OCI-LY7 (cell line): ENCODE data around the gene SLC5A5. TPM values are rescaled to one million over a fixed set of nuclear protein-coding genes. Genes with fewer than 3 reads are reported as not detected.

Source experiments
- BruUV-seq: library from RNA; stranded (reverse); fragments of 400-500 nt; replicated peaks from 2 replicates; lab custom pipeline; 2021; lab: Mats Ljungman, UMichigan
- CTCF ChIA-PET: fragments of 300-600 bp; sonication (Branson Sonifier 250); formaldehyde crosslinking; loops from one replicate; lab custom pipeline; 2022; ENCODE audit warnings: antibody characterized with exemption; ENCODE audit not compliant: unreplicated experiment; lab: Charles Lee
- POLR2A ChIA-PET: fragments of 300-600 bp; sonication (Branson Sonifier 250); formaldehyde crosslinking; loops from one replicate; lab custom pipeline; 2022; ENCODE audit warnings: antibody characterized with exemption; lab: Charles Lee
- DNase-seq: peaks from one replicate; pipeline ENCODE4 v3.0.0-alpha.2; 2015; ENCODE audit warnings: low spot score
- H2AFZ ChIP-seq: fragments of 200-600 bp; sonication (generic), shearing (Covaris generic); 2 replicates; pipeline ENCODE4 v1.6.1; 2014; ENCODE audit warnings: mild to moderate bottlenecking, antibody characterized with exemption, low read length, moderate library complexity
- H3K27ac ChIP-seq: fragments of 200-600 bp; sonication (generic); 2 replicates; pipeline ENCODE4 v1.5.1; 2014; ENCODE audit warnings: mixed run types, low read depth, mild to moderate bottlenecking, moderate library complexity, low read length, inconsistent platforms; ENCODE audit not compliant: poor library complexity, severe bottlenecking
- H3K36me3 ChIP-seq: fragments of 200-600 bp; sonication (generic); 2 replicates; pipeline ENCODE4 v1.6.1; 2014; ENCODE audit warnings: mild to moderate bottlenecking, antibody characterized with exemption, low read length, moderate library complexity, mixed read lengths; ENCODE audit not compliant: insufficient read depth
- H3K4me1 ChIP-seq: fragments of 200-600 bp; sonication (generic); 2 replicates; pipeline ENCODE4 v1.5.1; 2014; ENCODE audit warnings: mild to moderate bottlenecking, low read length; ENCODE audit not compliant: insufficient read depth, poor library complexity, severe bottlenecking
- H3K4me2 ChIP-seq: fragments of 200-600 bp; sonication (generic); 2 replicates; pipeline ENCODE4 v1.6.1; 2014; ENCODE audit warnings: mild to moderate bottlenecking, low read length
- H3K4me3 ChIP-seq: fragments of 200-600 bp; sonication (generic); 2 replicates; pipeline ENCODE4 v1.5.1; 2014; ENCODE audit warnings: mild to moderate bottlenecking, low read depth, low read length; ENCODE audit not compliant: poor library complexity, severe bottlenecking
- H3K79me2 ChIP-seq: fragments of 200-600 bp; sonication (generic); 2 replicates; pipeline ENCODE4 v1.6.1; 2016; ENCODE audit warnings: low read depth, mild to moderate bottlenecking, low read length, moderate library complexity, mixed read lengths; ENCODE audit not compliant: insufficient read depth
- H3K9me2 ChIP-seq: fragments of 200-600 bp; sonication (generic); 2 replicates; pipeline ENCODE4 v1.6.1; 2016; ENCODE audit warnings: mild to moderate bottlenecking, low read length, mixed read lengths; ENCODE audit not compliant: insufficient read depth
- H3K9me3 ChIP-seq: fragments of 200-600 bp; sonication (generic); 2 replicates; pipeline ENCODE4 v1.6.1; 2014; ENCODE audit warnings: mild to moderate bottlenecking, mixed run types, low read length, mixed read lengths
- H4K20me1 ChIP-seq: fragments of 200-600 bp; sonication (generic); 2 replicates; pipeline ENCODE4 v1.6.1; 2014; ENCODE audit warnings: mild to moderate bottlenecking, antibody characterized with exemption, low read length, moderate library complexity, mixed read lengths; ENCODE audit not compliant: insufficient read depth
- EZH2phosphoT487 ChIP-seq: fragments of 200-600 bp; sonication (generic); IDR thresholded peaks from 2 replicates; pipeline ENCODE4 v1.6.1; 2018; ENCODE audit warnings: low read depth, borderline replicate concordance, mild to moderate bottlenecking, mixed run types, antibody characterized with exemption, low read length, moderate library complexity, mixed read lengths
- intact Hi-C: fragments of 100-400 bp; cut with micrococcal nuclease; formaldehyde crosslinking; loops from one replicate; pipeline ENCODE4 v1.10.0; 2022; ENCODE audit not compliant: unreplicated experiment
- small RNA-seq: library from RNA; depleted of rRNA; stranded (forward); fragments of <200 nt; gene quantifications from one replicate; pipeline ENCODE3, GENCODE V24; 2014
- total RNA-seq, 2 experiments: library from RNA; depleted of rRNA in 1 of 2; stranded (reverse); fragments of >200 nt in 1 of 2; shearing (Covaris generic) in 1 of 2; gene quantifications; 2 replicates each; pipeline ENCODE4 v1.2.3, GENCODE V29; 2014 to 2022
- TF ChIP-seq, protein P1 (sequence below): fragments of 200-600 bp; sonication (generic); conservative IDR thresholded peaks from 2 replicates; pipeline ENCODE4 v1.5.1; 2014; ENCODE audit warnings: mild to moderate bottlenecking, antibody characterized with exemption, low read length, moderate library complexity, mixed read lengths

Gene SLC5A5
- total RNA-seq, 2 experiments from 2014 or later: 0.03 TPM; not detected in 1

DNA sequence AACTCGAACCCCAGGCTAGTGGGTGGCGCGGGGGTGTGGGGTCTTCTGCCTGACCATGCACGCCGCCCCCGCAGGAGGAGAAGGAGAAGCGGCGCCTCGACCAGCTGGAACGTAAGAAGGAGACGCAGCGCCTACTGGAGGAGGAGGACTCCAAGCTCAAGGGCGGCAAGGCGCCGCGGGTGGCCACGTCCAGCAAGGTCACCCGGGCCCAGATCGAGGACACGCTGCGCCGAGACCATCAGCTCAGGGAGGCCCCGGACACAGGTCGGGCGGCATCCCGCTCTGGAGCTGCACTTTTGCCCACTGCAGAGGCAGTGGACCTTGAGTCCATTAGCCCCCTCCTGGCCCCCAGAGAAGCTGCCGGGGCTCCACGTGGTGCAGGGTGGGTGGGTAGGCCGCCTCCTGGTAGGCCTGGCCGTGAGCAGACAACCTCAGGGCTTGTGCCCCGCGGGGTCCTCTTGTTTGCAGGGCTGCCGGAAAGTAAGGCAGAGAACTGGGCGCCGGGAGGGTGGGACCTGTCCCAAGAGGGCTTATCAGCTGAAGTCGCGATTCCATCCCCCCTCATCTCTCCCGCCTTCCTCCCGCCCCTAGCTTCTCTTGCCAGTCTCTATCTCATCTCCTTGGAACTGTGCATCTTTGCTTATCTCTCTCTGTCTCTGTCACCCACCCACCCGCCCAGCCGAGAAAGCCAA is 71.0 kb downstream of the SLC5A5 start:
- no TSS peak for BruUV-seq
- no peak overlapping the region for H3K4me3 ChIP-seq
- no peak overlapping the region for H2AFZ ChIP-seq
- intact Hi-C loops: loop anchor here (10.0 kb wide), 1 partner anchor 152 kb away; the partner anchor contains the start of gene MAST3
- no peak overlapping the region for H3K27ac ChIP-seq
- no peak for DNase-seq
- TF ChIP-seq EZH2phosphoT487: no peak
- ChIA-PET CTCF (interaction anchor here (0.6 kb wide), 1 partner anchor 356 kb away, joined by 3 read pairs; no protein-coding TSS in a partner anchor), POLR2A (no interaction called here)
- no peaks in the 10 kb centered on the region for H4K20me1 ChIP-seq
- H3K9me2 ChIP-seq: no peaks in the 10 kb centered on the region
- peaks cover 13% of the 10 kb centered on the region for H3K4me1 ChIP-seq
- peaks cover 47% of the 10 kb centered on the region for H3K36me3 ChIP-seq
- H3K79me2 ChIP-seq: no peaks in the 10 kb centered on the region
- H3K4me2 ChIP-seq: no peak overlapping the region
- H3K9me3 ChIP-seq: no peaks in the 10 kb centered on the region

DNA sequence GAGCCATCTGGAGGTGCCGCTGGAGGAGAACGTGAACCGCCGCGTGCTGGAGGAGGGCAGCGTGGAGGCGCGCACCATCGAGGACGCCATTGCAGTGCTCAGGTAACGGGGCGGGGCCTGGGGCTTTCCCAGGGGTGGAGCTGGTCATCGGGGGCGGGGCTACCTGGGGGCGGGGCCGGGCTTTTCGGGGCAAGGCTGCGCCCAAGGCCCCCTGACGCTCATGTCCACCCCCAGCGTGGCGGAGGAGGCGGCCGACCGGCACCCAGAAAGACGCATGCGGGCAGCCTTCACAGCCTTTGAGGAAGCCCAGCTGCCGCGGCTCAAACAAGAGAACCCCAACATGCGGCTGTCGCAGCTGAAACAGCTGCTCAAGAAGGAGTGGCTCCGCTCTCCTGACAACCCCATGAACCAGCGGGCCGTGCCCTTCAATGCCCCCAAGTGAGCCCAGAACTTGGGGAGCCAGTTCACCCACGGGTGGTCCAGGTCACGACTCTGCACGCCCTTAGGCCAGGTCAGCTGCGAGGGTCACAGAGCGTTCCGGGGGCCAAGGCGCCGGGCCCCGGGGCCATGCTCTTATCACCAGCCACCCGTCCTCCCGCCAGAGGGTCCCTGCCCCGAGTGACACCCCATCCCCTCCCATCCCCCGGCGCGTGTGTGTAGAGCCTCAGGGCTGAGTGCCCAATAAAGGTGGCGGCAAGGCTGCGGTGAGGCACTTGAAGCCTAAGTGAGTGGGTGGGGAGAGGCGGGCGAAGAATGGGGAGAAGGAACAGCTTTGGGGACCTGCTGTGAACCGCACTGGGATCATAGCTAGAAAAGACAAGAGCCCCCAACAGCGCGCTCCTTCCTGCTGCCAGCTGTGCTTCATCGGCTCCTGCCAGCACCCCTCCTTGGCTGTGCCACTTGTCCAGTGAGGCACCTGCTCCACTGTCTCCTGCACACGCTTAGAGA is 71.8 kb downstream of the SLC5A5 start:
- no peak for DNase-seq
- TF ChIP-seq EZH2phosphoT487: no peak
- no peaks in the 10 kb centered on the region for H3K79me2 ChIP-seq
- H4K20me1 ChIP-seq: no peaks in the 10 kb centered on the region
- no peak overlapping the region for H3K27ac ChIP-seq
- peaks cover 13% of the 10 kb centered on the region for H3K4me1 ChIP-seq
- H3K9me2 ChIP-seq: no peaks in the 10 kb centered on the region
- no peak overlapping the region for H3K4me3 ChIP-seq
- H3K9me3 ChIP-seq: no peaks in the 10 kb centered on the region
- H3K4me2 ChIP-seq: no peak overlapping the region
- ChIA-PET POLR2A (interaction anchor here (0.6 kb wide), 1 partner anchor 11 kb away, joined by 3 read pairs; no protein-coding TSS in a partner anchor), CTCF (interaction anchor here (0.6 kb wide), 1 partner anchor 357 kb away, joined by 3 read pairs; no protein-coding TSS in a partner anchor)
- BruUV-seq: TSS peak; percentile 98
- H3K36me3 ChIP-seq: peaks cover 44% of the 10 kb centered on the region
- intact Hi-C loops: loop anchor here (10.0 kb wide), 1 partner anchor 151 kb away; the partner anchor contains the start of gene MAST3
- no peak overlapping the region for H2AFZ ChIP-seq

DNA sequence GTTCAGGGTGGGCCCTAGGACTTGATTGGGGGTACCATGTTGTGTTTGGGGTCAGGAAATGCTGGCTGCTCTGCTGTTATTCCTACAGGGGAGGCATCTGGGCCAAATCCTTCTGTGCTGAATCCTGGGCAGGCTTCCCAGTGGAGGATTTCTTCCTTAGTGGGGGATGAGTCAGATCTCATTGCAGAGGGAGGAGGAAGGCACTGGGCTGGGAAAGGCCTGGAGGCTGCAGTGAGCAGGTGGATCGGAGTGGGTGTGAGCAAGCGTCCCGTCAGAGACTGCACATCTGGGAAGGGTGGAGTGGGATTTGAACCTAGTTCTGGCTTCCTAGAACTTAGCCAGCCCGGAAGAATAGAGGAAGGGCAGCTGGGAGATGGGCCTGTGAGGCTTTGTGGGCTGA is 72.6 kb downstream of the SLC5A5 start:
- intact Hi-C loops: loop anchor here (10.0 kb wide), 1 partner anchor 150 kb away; the partner anchor contains the start of gene MAST3
- H3K4me2 ChIP-seq: no peak overlapping the region
- H3K9me3 ChIP-seq: no peaks in the 10 kb centered on the region
- no peaks in the 10 kb centered on the region for H4K20me1 ChIP-seq
- TF ChIP-seq EZH2phosphoT487: no peak
- TF ChIP-seq, protein P1, sequence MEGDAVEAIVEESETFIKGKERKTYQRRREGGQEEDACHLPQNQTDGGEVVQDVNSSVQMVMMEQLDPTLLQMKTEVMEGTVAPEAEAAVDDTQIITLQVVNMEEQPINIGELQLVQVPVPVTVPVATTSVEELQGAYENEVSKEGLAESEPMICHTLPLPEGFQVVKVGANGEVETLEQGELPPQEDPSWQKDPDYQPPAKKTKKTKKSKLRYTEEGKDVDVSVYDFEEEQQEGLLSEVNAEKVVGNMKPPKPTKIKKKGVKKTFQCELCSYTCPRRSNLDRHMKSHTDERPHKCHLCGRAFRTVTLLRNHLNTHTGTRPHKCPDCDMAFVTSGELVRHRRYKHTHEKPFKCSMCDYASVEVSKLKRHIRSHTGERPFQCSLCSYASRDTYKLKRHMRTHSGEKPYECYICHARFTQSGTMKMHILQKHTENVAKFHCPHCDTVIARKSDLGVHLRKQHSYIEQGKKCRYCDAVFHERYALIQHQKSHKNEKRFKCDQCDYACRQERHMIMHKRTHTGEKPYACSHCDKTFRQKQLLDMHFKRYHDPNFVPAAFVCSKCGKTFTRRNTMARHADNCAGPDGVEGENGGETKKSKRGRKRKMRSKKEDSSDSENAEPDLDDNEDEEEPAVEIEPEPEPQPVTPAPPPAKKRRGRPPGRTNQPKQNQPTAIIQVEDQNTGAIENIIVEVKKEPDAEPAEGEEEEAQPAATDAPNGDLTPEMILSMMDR: no peak
- no peaks in the 10 kb centered on the region for H3K9me2 ChIP-seq
- H3K79me2 ChIP-seq: no peaks in the 10 kb centered on the region
- no peak overlapping the region for H3K4me3 ChIP-seq
- CTCF ChIA-PET: interaction anchor here (0.5 kb wide), 1 partner anchor 190 kb away, joined by 3 read pairs; no protein-coding TSS in a partner anchor
- peaks cover 37% of the 10 kb centered on the region for H3K36me3 ChIP-seq
- no TSS peak for BruUV-seq
- no peak for DNase-seq
- H3K27ac ChIP-seq: no peak overlapping the region
- H2AFZ ChIP-seq: no peak overlapping the region
- peaks cover 21% of the 10 kb centered on the region for H3K4me1 ChIP-seq
- POLR2A ChIA-PET: no interaction called here

Small RNA genes within 50 kb of the gene (small RNA-seq; reads per million reads assigned to genes)
- gene SNORA68: not detected

Other genes with a start within 250 kb of the SLC5A5 start
- 0.80 and 0.92 TPM in 2 replicates for gene UNC13A, start 183.6 kb upstream of the SLC5A5 start, total RNA-seq (2014; rRNA removed; shearing (Covaris generic))
- 0.72 and 0.76 TPM in 2 replicates for gene UNC13A, start 183.6 kb upstream of the SLC5A5 start, total RNA-seq (2022)
- gene MAP1S, start 152.5 kb upstream of the SLC5A5 start, total RNA-seq (2014; rRNA removed; shearing (Covaris generic)): 11.5 and 31.6 TPM in 2 replicates
- gene MAP1S, start 152.5 kb upstream of the SLC5A5 start, total RNA-seq (2022): 53.1 and 61.1 TPM in 2 replicates
- gene FCHO1, start 120.5 kb upstream of the SLC5A5 start, total RNA-seq (2014; rRNA removed; shearing (Covaris generic)): 80.6 and 85.6 TPM in 2 replicates
- gene FCHO1, start 120.5 kb upstream of the SLC5A5 start, total RNA-seq (2022): 107 and 115 TPM in 2 replicates
- gene B3GNT3, start 76.8 kb upstream of the SLC5A5 start, total RNA-seq (2014; rRNA removed; shearing (Covaris generic)): not detected in 2 replicates
- not detected in 2 replicates for gene B3GNT3, start 76.8 kb upstream of the SLC5A5 start, total RNA-seq (2022)
- 0.25 TPM in 1 of 2 replicates, not detected in the other for gene INSL3, start 50.4 kb upstream of the SLC5A5 start, total RNA-seq (2014; rRNA removed; shearing (Covaris generic))
- gene INSL3, start 50.4 kb upstream of the SLC5A5 start, total RNA-seq (2022): 0.38 TPM in 1 of 2 replicates, not detected in the other
- gene JAK3, start 24.0 kb upstream of the SLC5A5 start, total RNA-seq (2014; rRNA removed; shearing (Covaris generic)): 9.4 and 14.0 TPM in 2 replicates
- 24.4 and 25.3 TPM in 2 replicates for gene JAK3, start 24.0 kb upstream of the SLC5A5 start, total RNA-seq (2022)
- gene RPL18A, start 12.0 kb upstream of the SLC5A5 start, total RNA-seq (2014; rRNA removed; shearing (Covaris generic)): 2,643 and 3,019 TPM in 2 replicates
- gene RPL18A, start 12.0 kb upstream of the SLC5A5 start, total RNA-seq (2022): 3,145 and 3,253 TPM in 2 replicates
- 57.5 and 68.2 TPM in 2 replicates for gene CCDC124, start 61.1 kb downstream of the SLC5A5 start, total RNA-seq (2014; rRNA removed; shearing (Covaris generic))
- gene CCDC124, start 61.1 kb downstream of the SLC5A5 start, total RNA-seq (2022): 86.8 and 106 TPM in 2 replicates
- gene KCNN1, start 95.2 kb downstream of the SLC5A5 start, total RNA-seq (2014; rRNA removed; shearing (Covaris generic)): 0.51 and 1.1 TPM in 2 replicates
- gene KCNN1, start 95.2 kb downstream of the SLC5A5 start, total RNA-seq (2022): 0.57 and 0.61 TPM in 2 replicates
- 27.3 and 30.7 TPM in 2 replicates for gene ARRDC2, start 136.2 kb downstream of the SLC5A5 start, total RNA-seq (2014; rRNA removed; shearing (Covaris generic))
- 30.6 and 30.7 TPM in 2 replicates for gene ARRDC2, start 136.2 kb downstream of the SLC5A5 start, total RNA-seq (2022)
- 6.0 and 7.7 TPM in 2 replicates for gene IL12RB1, start 215.0 kb downstream of the SLC5A5 start, total RNA-seq (2014; rRNA removed; shearing (Covaris generic))
- gene IL12RB1, start 215.0 kb downstream of the SLC5A5 start, total RNA-seq (2022): 26.0 and 41.7 TPM in 2 replicates
- 14.3 and 14.8 TPM in 2 replicates for gene MAST3, start 225.8 kb downstream of the SLC5A5 start, total RNA-seq (2014; rRNA removed; shearing (Covaris generic))
- 31.0 and 31.4 TPM in 2 replicates for gene MAST3, start 225.8 kb downstream of the SLC5A5 start, total RNA-seq (2022)